Bone marrow (tissue), 2 donors: ENCODE data around the gene HOXD8.

ENCODE experiments used
- DNase-seq, 2 donors: peaks; one replicate each; lab custom pipeline; 2025; lab: John Stamatoyannopoulos, UW

Gene HOXD8

GRCh38 chr2:176117162-176117822 lies 12.2 kb upstream of the HOXD8 start:
- DNase-seq, result no peak

GRCh38 chr2:176117823-176118371 lies 11.6 kb upstream of the HOXD8 start:
- no peak for DNase-seq

- peak in 1 of 2 donors; percentile 7 for DNase-seq
Measured at GRCh38 chr2:176118601-176119339, 10.7 kb upstream of the HOXD8 start.

- no peak for DNase-seq
Measured at GRCh38 chr2:176120364-176121189, 8.9 kb upstream of the HOXD8 start.

GRCh38 chr2:176121190-176122051 lies 8.1 kb upstream of the HOXD8 start:
- DNase-seq, result no peak

- DNase-seq, result no peak
Measured at GRCh38 chr2:176122052-176122682, 7.3 kb upstream of the HOXD8 start.

GRCh38 chr2:176122683-176123410 lies 6.7 kb upstream of the HOXD8 start, which contains the start of gene HOXD9:
Gene HOXD9, plus strand, starts transcription at chr2:176122719. Its CDS starts 50 bp downstream, at chr2:176122769.
- DNase-seq, result no peak

- DNase-seq, result no peak
Measured at GRCh38 chr2:176123411-176124109, 5.9 kb upstream of the HOXD8 start.

- no peak for DNase-seq
Measured at GRCh38 chr2:176124110-176124946, 5.2 kb upstream of the HOXD8 start.

- DNase-seq, result no peak
Measured at GRCh38 chr2:176124947-176125771, 4.3 kb upstream of the HOXD8 start.

GRCh38 chr2:176125772-176126054 lies 3.8 kb upstream of the HOXD8 start:
- no peak for DNase-seq

- peak; percentile 21 to 32 for DNase-seq
Measured at GRCh38 chr2:176126929-176127773, 2.4 kb upstream of the HOXD8 start.

GRCh38 chr2:176127774-176128072 lies 1.8 kb upstream of the HOXD8 start:
- DNase-seq, result no peak

GRCh38 chr2:176128172-176128981 lies 1.1 kb upstream of the HOXD8 start:
- no peak for DNase-seq

GRCh38 chr2:176129813-176130146 lies 275 bp downstream of the HOXD8 start:
- DNase-seq, result no peak

- no peak for DNase-seq
Measured at GRCh38 chr2:176130147-176130956, 847 bp downstream of the HOXD8 start.
